SKM-1 (cell line): Measurements from ENCODE around the gene TASOR2.

Source experiments
- DNase-seq: peaks from one replicate; lab custom pipeline; 2025; ENCODE audit not compliant: unreplicated experiment; lab: John Stamatoyannopoulos, UW

TASOR2 gene

DNA sequence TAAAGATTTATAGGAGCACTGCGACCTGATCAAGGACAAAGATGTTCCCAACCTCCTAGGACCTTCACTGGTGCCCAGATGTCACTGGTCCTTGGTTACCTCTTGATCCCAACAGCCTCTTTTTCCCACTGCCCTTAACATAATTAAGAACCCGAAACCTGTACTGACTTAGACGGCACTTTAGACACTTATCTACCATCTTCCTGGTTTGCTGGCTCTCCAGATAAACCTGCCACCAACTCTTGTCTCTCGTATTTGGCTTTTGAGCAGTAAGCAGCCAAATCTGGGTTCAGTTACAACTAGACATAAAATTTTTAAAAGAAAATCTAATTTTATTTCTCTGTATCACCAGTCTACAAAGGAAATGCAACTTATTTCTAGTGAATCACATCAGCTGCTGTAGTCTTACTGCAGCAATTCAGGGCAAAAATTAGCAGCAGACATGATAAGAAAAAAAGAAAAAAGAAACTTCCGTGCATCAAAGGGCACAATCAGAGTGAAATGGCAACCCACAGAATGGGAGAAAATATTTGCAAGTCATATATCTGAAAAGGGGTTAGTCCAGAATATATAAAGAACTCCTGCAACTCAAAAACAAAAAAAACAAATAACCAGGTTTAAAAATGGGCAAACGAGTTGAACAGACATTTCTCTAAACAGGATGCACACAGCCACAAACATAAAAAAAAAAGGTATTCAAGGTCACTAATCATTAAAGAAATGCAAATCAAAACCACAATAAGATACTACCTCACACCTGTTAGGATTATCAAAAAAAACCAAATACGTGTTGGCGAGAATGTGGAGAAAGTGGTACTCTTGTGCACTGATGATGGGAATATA, 27.7 kb upstream of the TASOR2 start:
- no peak for DNase-seq

DNA sequence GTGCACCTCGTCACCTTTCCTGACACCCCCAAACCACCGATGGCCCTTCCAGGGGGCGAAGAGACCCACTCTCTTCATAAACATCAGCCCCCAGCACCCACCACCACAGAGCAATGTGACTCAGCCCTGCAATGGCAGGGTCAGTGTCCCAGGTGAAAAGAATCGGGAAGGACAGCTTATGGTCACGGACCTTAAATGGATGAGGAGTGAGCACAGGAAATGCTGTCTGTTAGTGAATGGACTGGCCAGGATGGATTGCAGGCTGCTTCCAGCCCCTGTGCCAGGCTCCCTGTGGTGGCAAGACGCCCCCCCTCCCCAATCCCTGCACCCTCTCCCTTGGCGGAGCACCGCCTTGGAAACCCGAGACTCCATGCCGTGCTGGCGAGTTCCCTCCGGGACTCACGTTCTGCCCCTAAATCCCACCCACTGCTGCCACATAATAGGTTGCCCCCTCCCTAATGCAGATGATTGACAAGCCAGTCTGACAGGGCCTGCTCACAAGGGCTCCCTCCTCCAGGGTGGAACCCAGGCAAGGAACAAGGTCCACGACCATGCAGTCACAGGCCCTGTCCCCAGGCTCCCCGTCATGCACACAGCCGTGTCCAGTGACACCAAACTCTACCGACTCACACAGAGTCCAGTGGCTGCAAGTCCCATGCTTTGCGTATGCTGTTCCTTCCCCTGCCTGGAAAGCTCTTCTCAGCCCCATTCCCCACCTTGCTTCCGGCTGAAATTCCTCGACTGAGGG, 25.6 kb upstream of the TASOR2 start:
- no peak for DNase-seq

DNA sequence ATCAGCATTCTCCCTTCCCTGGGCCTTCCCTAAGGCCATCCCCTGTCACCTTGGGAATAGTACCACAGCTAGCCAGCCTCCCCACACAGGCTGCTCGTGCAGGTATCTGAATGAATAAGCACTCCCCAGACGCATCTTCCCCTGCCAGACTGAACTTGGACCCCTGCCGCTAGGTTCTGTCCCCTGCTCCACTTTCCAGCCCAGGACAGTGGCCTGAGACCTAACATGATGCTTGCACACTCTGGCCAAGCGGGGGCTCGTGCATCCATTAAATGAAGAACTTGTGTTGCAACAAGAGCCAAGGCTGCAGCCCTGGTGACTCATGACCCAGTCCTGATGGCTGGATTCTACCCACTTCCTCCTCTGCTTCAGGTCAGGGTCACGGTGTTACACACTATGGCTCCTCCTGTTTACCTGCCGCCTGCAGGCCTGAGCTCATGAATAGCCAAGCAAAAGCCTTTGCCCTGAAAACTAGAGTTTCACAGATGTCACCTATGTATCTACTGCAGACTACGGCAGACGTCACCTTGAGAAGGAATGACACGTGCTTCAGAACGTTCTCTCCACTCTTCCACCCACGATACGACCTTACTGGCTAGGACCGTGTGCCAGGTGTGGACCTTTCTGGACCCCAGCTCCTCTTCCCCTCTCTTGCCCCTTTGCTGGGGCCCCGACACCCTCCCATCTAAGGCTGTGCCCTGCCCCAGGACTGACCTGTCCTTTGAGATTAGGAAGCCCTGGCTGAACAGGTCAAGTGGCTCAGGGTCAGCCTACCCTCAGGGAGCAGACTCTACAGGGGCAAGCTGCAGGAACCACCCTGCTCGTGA, 24.7 kb upstream of the TASOR2 start:
- peak; percentile 48 for DNase-seq

DNA sequence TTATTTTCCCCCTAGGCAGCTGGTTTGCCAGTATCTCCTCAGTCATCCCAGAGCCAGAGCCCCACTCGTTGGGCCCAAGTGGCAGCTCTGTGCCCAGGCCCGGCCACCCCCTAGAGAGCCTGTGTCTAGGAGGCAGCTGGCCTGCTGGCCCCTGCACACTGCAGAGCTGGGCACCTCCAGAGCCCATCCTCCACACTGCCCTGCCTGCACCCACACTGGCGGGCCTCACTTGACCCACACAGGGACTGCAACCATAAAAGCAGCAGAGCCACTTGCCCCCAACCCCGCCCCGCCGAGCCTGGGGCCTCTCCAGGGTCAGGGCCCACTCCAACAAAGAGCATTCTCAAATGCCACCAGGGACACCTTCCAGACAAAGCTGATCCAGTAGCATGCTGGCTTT, 23.6 kb upstream of the TASOR2 start:
- DNase-seq, result no peak

DNA sequence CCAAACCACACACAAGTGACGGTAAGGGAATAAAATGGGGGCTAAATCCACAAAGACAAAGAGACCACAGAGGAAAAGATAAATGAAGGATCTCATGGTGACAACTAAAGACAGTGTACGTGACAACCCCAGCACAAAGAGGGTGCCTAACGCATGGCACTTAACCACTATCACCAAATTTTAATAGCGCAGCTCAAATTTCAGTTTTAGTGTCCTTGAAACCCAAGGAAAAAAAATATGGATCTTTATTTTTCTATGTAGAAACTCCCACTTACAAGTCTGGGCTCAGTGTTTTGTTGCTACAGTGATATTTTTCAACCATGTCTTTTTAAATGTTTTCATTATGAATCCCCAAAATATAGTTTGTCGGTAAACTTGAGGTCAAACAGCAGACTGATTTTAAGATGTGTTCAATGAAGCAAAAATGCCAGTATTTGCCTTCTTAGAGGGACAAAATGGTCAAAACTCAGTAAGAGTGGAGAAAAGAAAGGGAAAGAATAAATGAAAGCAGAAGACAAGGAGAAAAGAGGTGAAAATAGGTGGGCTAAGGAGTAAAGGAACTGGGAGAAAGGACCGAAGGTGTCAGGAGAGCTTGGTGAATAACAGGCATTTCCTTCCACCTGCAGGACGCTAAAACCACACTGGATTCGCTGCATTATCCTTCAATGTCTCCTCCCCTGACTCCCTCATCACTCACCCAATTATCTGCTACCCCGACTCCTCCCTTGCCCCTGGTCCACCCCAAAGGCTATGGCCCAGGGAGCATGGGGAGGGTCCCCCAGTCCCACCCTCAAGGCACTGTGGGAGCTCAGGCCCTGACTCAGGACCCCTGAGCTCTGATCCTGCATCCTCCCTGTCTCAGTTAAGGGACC, 21.7 kb upstream of the TASOR2 start:
- DNase-seq, result no peak

DNA sequence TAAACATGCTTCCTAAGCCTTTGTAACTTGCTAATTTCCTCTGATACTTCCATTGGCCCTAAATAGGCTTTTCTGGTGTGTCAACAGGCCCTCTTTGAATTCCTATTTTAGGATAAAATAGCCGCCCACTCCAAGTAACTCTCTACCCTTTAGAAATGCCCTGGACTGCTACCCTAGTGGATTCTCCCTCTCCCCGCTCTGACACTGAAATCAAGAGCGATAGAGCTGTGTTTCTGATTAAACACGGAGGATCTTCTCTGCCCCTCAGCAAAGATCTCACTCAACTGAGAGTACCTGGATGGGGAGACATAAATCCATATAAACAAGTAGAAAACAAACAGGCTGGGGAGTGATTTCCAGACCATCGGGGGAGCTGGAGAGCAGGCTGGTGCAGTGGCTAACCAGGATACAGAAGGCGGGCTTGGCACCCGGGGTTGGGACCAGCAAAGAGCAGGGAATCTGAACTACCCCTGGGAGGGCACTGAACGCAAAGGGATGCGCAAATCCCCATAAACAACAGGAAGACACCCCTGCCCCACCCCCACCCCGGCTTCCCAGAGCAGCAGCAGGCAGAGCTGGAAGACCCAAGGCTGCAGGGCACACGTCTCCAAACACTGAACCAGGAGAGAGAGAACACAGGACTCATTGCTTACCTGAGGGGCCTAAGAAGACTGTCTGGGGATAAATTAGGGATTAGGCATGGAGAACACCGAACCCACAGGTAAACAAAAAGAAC, 20.8 kb upstream of the TASOR2 start:
- DNase-seq, result no peak

DNA sequence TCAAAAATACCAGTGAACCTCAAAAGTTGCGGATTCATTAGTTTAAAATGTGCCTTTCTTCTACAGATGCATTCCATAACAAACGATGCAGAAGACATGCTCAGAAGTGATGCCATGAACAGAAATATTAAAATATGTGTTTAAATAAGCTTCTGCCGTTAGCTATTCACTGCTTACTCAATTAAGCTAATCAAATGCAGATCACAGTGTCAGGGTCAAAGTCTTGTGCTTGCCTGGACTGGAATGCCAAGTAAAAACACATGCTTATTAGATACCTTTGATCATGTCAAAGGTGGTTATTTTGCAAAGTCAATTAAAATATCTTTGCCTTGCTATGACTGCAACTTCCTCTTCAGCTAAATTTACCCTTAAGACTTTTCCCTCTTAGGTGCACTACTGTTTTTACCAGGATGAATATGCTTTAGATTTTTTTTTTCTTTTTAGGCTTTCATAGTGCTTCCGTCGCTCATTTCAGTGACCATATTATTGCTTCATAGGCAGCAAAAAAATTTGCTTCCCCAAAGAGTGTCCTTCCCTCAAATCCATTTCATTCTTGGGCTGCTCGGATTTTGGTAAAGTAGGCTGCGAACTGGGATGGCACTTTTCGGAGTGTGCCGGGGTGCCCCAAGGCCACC, 19.1 kb upstream of the TASOR2 start:
- DNase-seq, result peak; percentile 7

DNA sequence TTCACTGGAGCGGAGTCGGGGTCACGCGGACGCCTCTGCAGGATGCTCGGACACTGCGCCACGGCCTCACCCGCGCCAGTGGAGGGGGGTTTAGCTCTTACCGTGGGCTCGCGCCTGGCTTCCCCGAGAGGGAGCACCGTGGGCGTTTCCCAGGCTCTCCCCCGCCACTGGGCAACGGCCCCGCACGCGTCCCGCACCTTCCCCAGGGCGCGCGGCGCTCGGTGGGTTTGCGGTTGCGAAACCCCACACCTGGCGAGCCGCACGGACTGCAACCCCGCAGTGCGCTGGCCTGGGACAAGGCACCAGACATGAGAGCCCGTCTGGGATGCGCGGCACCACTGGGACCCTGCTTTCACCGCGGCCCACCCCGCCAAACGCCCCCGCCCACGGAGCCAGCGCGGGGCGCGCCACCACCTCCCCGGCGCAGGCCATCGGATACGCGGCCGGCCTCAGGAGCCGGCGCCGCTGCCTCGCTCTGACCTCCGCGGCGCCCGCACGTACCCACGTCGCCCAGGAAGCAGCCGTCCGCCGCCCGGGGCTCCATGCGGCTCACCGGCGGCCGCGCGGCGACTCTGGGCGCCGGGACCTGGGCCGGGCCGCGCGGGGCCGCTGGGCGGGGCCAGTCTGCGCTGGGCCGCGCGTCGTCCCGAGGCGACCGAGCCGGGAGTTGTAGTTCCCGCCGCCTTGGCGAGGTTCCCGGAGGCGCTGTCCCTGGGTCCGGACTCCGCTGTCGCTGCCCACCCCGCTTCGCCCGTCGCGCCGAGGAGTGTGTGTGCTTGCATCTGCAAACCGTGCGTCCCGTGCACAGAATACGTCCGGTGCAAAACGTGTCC, 18.4 kb upstream of the TASOR2 start, which contains the start of gene ASB13:
Gene ASB13 (minus strand): TSS at position 588 of the 833 bp plus-strand sequence. CDS start 44 bp downstream, at position 544.
- DNase-seq, result no peak

DNA sequence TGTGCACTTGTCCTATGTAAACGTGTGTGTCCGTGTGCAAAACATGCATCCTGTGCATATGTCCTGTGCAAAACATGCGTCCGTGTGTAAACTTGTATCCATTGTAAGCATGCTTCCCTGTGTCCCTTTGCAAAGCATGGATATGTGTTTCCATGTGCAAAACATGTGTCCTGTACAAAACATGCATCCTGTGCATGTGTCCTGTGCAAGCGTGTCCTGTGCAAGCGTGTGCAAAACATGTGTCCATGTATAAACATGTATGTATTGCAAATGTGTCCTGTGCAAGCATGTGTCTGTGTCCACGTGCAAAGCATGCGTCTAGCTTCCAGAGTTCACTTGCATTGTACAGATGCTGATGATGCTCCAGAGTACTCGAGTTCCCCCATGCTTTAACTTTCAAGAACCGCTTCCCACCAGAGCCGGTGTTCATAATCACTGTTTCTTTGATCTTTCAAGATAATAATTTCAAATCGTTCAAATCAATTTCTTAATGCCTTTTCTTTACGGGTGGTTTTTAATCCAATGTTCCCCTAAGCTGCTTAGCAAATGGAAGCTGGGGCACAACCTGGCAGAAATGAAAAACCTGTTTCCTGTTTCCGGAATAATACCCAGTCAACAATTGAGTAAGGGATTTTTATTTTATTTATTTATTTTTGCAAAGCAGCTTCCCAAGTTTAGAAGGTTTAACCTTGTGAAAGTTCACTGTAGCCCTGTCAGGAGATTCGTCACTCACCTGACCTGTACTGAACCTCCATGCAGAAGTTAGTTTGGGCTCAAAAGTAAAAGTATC, 17.6 kb upstream of the TASOR2 start:
- no peak for DNase-seq

DNA sequence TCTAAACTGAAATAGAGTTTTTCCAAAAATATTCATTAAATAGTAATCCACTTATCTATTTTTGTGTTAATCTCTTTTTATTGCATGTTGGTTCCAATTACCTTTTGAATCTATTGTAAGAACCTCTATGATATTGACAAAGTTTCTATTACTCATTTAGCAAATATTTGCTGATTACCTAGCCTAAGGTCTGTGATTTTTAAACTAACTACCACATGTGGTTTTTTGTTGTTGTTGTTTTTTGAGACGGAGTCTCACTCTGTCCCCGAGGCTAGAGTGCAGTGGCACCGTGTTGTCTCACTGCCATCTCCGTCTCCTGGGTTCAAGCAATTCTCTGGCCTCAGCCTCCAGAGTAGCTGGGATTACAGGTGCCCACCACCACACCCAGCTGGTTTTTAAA, 16.2 kb upstream of the TASOR2 start:
- DNase-seq, result no peak

DNA sequence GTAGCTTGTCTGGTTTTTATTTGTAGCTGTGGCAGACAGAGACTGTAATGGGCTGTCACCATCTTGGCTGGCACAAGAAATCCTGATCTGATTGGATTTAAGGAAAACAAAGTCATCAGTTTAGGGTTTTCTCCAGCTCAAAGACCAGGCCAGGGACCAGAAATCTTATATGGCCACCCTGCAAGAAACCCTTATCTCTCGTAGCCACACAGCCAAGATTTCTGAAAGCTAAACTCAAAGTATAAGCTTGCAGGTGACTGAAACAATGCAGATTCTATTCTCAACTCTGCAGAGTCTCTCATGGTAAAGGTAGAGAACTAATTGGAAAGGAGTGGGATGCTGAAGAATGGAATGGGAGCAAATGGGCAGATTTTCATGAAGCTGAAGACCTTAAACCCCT, 15.0 kb upstream of the TASOR2 start:
- DNase-seq, result no peak

DNA sequence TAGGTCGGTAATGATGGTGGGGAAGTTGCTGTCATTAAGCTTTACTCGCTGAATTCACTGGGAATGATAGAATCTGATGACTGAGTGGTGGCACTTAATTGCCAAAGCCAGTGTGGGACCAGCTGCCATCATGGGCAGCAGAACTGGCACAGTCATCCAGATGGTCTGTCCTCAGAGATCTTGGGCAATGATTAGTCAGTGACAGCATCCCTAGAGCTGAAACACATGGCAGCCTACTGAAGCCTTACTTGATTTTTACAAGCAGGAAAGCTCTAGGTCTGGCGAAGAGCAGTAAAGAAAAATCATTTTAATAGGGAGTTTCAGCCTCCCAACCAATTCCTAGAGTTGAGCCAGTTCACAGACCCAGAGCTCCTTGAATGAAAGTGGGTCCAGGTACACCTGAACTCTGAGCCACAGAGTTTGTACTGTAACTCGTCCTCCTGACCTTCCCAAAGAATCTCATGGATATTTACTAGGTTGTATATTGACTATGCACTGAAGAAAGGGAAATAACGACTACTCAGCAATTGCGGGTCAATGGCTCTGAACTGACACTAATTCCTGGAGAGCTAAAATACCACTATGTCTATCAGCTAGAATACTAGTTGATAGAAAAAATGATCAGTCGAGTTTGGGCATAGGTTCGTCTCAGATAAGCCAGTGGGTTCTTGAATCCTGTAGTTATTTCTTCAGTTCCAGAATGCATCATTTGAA, 13.8 kb upstream of the TASOR2 start:
- no peak for DNase-seq

DNA sequence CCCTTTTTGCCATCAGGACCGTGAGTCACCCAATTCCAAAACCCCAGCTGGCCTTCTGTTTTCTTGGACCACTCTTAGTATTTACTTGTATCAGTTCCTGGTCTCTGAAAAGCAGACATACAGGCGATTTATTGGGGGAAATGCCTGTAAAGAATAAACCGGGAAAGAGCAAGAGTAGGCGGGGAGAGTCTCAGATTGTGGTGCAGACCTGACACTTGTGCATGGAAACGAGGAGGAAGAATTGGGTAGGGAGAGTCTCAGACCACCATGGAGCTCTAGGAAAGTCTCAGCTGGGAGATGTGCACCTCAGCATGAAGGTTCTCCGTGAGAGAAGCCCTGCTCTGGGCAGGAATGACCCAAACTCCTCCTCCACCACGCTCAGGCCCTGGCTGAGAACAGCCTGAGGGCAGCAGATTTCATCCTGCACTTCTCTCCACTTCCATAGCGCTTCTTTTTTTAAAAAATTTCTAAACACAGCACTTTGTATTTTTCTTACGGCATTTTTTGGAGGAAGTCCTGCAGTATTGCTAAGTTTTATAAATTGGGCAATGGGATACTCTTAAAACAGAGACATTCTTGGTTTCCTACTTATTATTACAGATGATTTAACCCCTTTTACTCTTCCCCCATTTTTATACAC, 6.1 kb upstream of the TASOR2 start:
- DNase-seq, result no peak

DNA sequence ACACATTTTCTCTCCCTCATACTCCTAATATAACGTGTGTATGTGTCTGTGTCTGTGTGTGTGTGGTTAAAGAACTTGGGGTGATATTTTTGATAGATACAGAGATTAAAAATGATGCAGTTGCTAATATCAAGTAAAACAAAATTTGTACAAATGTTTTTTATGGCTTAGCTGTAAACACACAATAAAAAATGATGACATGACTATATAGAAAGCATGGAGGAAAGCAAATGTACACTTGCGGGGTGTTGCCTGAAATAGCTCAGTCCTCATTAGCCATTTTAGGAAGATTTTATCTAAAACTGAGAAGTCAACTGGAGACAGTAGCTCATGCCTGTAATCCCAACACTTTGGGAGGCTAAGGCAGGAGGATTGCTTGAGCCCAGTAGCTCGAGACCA, 5.6 kb upstream of the TASOR2 start:
- no peak for DNase-seq

DNA sequence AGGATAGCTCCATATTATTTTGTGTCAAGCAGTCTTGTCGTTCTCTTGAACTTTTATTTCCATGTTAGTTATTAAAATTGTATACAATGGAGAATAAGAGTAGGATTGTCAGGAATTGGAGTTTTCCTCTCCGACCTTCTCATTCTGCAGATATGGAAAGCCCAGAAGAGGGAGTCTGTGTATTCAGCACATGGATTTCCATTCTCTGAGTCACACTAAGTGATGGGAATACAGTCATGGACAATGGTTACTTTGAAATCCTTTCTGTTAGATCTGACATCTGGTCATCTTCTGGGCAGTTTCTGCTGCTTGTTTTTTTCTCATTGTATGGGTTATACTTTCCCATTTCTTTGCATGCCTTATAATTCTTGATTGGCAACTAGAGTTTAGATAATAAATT, 5.0 kb upstream of the TASOR2 start:
- DNase-seq, result no peak

DNA sequence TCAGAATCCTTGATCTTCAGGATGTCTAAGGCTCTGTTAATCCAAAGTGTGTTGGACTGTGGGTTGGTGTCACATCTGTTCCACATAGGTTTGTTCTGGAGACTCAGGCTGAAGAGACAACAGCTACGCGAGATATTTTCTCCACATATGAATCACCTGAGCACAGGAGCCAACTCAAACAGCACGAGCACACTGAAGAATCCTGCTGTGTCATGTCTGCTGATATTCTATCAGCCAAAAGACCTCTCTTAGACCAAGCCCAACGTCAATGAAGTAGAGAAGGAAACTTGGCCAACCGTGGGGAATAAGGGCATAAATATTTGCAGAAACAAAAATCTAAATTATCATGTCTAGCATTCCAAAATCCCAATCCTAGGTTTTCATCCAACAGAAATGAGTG, 2.7 kb upstream of the TASOR2 start:
- no peak for DNase-seq

DNA sequence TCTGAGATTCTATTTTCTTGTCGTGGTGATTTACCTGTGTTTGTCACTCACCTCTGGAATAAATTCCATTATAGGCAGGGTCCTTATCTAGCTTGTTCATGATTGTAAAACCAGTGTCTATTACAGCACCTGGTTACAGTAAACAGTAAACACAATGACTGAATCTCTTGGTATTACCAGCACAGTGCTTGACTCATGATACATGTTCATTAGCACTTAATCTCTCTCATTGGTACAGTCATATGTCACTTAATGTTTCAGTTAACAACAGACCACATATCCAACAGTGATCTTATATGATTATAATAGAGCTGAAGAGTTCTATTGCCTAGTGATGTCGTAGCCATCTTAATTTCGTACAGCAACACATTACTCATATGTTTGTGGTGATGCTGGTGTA, 1.6 kb upstream of the TASOR2 start:
- DNase-seq, result no peak
